ENCODE results near the gene EPHB1.

The EPHB1 gene

GRCh38 chr3:134974624-134975023, 179.6 kb downstream of the EPHB1 start:
- Histone ChIP-seq H3K36me3 (no peaks in the 10 kb centered on the region), H3K27ac (no peak overlapping the region), H3K27me3 (no peaks in the 10 kb centered on the region), H3K4me3 (ENCODE audit: low read depth in 1 of 2, low read length in 1 of 2) (no peak overlapping the region), H3K4me1 (ENCODE audit: control insufficient read depth in 1 of 2, insufficient read depth in 1 of 2, low read depth in 1 of 2, low read length in 1 of 2) (no peaks in the 10 kb centered on the region), H3K9me3 (no peaks in the 10 kb centered on the region)
- no peak for TF ChIP-seq CTCF (IDR thresholded peaks at IDR 0.05)

- Histone ChIP-seq H3K4me3 (ENCODE audit: low read depth in 1 of 2, low read length in 1 of 2) (no peak overlapping the region), H3K9me3 (no peaks in the 10 kb centered on the region), H3K36me3 (no peaks in the 10 kb centered on the region), H3K4me1 (ENCODE audit: control insufficient read depth in 1 of 2, insufficient read depth in 1 of 2, low read depth in 1 of 2, low read length in 1 of 2) (no peaks in the 10 kb centered on the region), H3K27ac (no peak overlapping the region), H3K27me3 (no peaks in the 10 kb centered on the region)
- no peak for TF ChIP-seq CTCF (IDR thresholded peaks at IDR 0.05)
Measured at GRCh38 chr3:134976948-134977347, 181.9 kb downstream of the EPHB1 start.

GRCh38 chr3:134978658-134979057, 183.6 kb downstream of the EPHB1 start:
- Histone ChIP-seq H3K4me3 (ENCODE audit: low read depth in 1 of 2, low read length in 1 of 2) (no peak overlapping the region), H3K9me3 (no peaks in the 10 kb centered on the region), H3K4me1 (ENCODE audit: control insufficient read depth in 1 of 2, insufficient read depth in 1 of 2, low read depth in 1 of 2, low read length in 1 of 2) (no peaks in the 10 kb centered on the region), H3K27me3 (no peaks in the 10 kb centered on the region), H3K36me3 (no peaks in the 10 kb centered on the region), H3K27ac (no peak overlapping the region)
- TF ChIP-seq CTCF (IDR thresholded peaks at IDR 0.05), result no peak

GRCh38 chr3:134985864-134986715, 191.0 kb downstream of the EPHB1 start:
- Histone ChIP-seq H3K9me3 (no peaks in the 10 kb centered on the region), H3K36me3 (no peaks in the 10 kb centered on the region), H3K27ac (no peak overlapping the region), H3K4me1 (ENCODE audit: control insufficient read depth in 1 of 2, insufficient read depth in 1 of 2, low read depth in 1 of 2, low read length in 1 of 2) (no peaks in the 10 kb centered on the region), H3K27me3 (no peaks in the 10 kb centered on the region), H3K4me3 (ENCODE audit: low read depth in 1 of 2, low read length in 1 of 2) (no peak overlapping the region)
- no peak for TF ChIP-seq CTCF (IDR thresholded peaks at IDR 0.05)

- no peak overlapping the region for H3K4me3 ChIP-seq (ENCODE audit: low read depth in 1 of 2, low read length in 1 of 2)
- H3K4me1 ChIP-seq (ENCODE audit: control insufficient read depth in 1 of 2, insufficient read depth in 1 of 2, low read depth in 1 of 2, low read length in 1 of 2), result no peaks in the 10 kb centered on the region
- H3K27ac ChIP-seq, result no peak overlapping the region
- H3K36me3 ChIP-seq, result no peaks in the 10 kb centered on the region
- no peaks in the 10 kb centered on the region for H3K9me3 ChIP-seq
- TF ChIP-seq CTCF (IDR thresholded peaks at IDR 0.05), result no peak
- no peaks in the 10 kb centered on the region for H3K27me3 ChIP-seq
Measured at GRCh38 chr3:134988666-134989065, 193.6 kb downstream of the EPHB1 start.

Measured in neutrophil (primary cell).